Uterus (tissue), 4 donors: ENCODE results near the gene KLK2. TPM values are rescaled to one million over a fixed set of nuclear protein-coding genes. Genes with fewer than 3 reads are reported as not detected.

Source experiments
- DNase-seq, 2 donors: peaks; one replicate each; pipeline ENCODE4 v3.0.0-alpha.2; 2019 to 2020
- H3K27ac ChIP-seq, 2 donors: fragments of 200-600 bp; sonication (generic); 1 replicate in 1 of 2; 2 replicates in 1 of 2; pipeline ENCODE4 v1.5.1; 2016 to 2018
- H3K27me3 ChIP-seq, 2 donors: fragments of 200-600 bp; sonication (generic); one replicate each; pipeline ENCODE4 v1.5.1; 2018 to 2019; ENCODE audit warnings: control low read depth in 1 of 2
- H3K36me3 ChIP-seq, 2 donors: fragments of 200-600 bp; sonication (generic); one replicate each; pipeline ENCODE4 v1.5.1; 2019; ENCODE audit warnings: control low read depth in 1 of 2
- H3K4me1 ChIP-seq, 2 donors: fragments of 200-600 bp; sonication (generic); one replicate each; pipeline ENCODE4 v1.5.1; 2018 to 2019; ENCODE audit warnings: control low read depth in 1 of 2
- H3K4me3 ChIP-seq, 2 donors: fragments of 200-600 bp; sonication (generic); 1 replicate in 1 of 2; 2 replicates in 1 of 2; pipeline ENCODE4 v1.5.1; 2018 to 2019; ENCODE audit warnings: mild to moderate bottlenecking in 1 of 2
- H3K9me3 ChIP-seq, 2 donors: fragments of 200-600 bp; sonication (generic); one replicate each; pipeline ENCODE4 v1.5.1; 2019; ENCODE audit warnings: control low read depth in 1 of 2
- CTCF ChIP-seq, 4 experiments: fragments of 200-600 bp in 2 of 4; fragments of 450-650 bp in 2 of 4; sonication (generic) in 2 of 4; IDR thresholded peaks; one replicate each; pipeline ENCODE4 v1.5.1; 2016 to 2019; ENCODE audit warnings: antibody characterized with exemption in 4 of 4, mild to moderate bottlenecking in 2 of 4, moderate library complexity in 1 of 4
- POLR2A ChIP-seq, 2 donors: fragments of 450-650 bp; IDR thresholded peaks; one replicate each; pipeline ENCODE4 v1.6.1; 2016; ENCODE audit warnings: antibody characterized with exemption in 2 of 2, mild to moderate bottlenecking in 1 of 2, moderate library complexity in 1 of 2
- intact Hi-C: fragments of 100-400 bp; cut with DNase I; formaldehyde crosslinking; loops from one replicate; pipeline ENCODE4 v1.15.1; 2023; ENCODE audit warnings: low total_unique reads
- total RNA-seq, 4 donors: library from RNA; depleted of rRNA in 3 of 4; stranded (reverse); fragments of >200 nt in 3 of 4; gene quantifications; one replicate each; pipeline versions ENCODE4 v1.1.0 to v1.2.4, GENCODE V29; 2014 to 2023
- donor health status: DM: yes; HTN: yes; CAD: no.

Gene KLK2
- total RNA-seq, 4 donors from 2014 or later: 0.41 TPM; not detected in 3

- DNase-seq: no peak
- intact Hi-C loops: no loop called here
- Histone ChIP-seq H3K27ac (no peak overlapping the region), H3K27me3 (peaks cover 0 to 7% of the 10 kb centered on the region in 2 donors), H3K36me3 (no peaks in the 10 kb centered on the region), H3K9me3 (no peaks in the 10 kb centered on the region), H3K4me1 (no peaks in the 10 kb centered on the region), H3K4me3 (no peak overlapping the region)
- TF ChIP-seq POLR2A (IDR thresholded peaks at IDR 0.05) (no peak), CTCF (IDR thresholded peaks at IDR 0.05) (no peak)
Measured at GRCh38 chr19:50912102-50912599, 38.9 kb downstream of the KLK2 start.

- DNase-seq: no peak
- no peak overlapping the region for H3K27ac ChIP-seq
- no peaks in the 10 kb centered on the region for H3K9me3 ChIP-seq
- H3K4me1 ChIP-seq: no peaks in the 10 kb centered on the region
- H3K36me3 ChIP-seq: no peaks in the 10 kb centered on the region
- intact Hi-C loops: no loop called here
- H3K27me3 ChIP-seq: peaks cover 0 to 3% of the 10 kb centered on the region in 2 donors
- no peak for TF ChIP-seq CTCF (IDR thresholded peaks at IDR 0.05)
- peak in 1 of 2 donors; percentile 23 for TF ChIP-seq POLR2A (IDR thresholded peaks at IDR 0.05)
- no peak overlapping the region for H3K4me3 ChIP-seq
Measured at GRCh38 chr19:50912727-50913716, 39.8 kb downstream of the KLK2 start.

GRCh38 chr19:50916069-50916468 lies 42.8 kb downstream of the KLK2 start:
- Histone ChIP-seq H3K27ac (no peak overlapping the region), H3K27me3 (peaks cover 0 to 3% of the 10 kb centered on the region in 2 donors), H3K4me3 (no peak overlapping the region), H3K4me1 (no peaks in the 10 kb centered on the region), H3K9me3 (no peaks in the 10 kb centered on the region), H3K36me3 (no peaks in the 10 kb centered on the region)
- TF ChIP-seq POLR2A (IDR thresholded peaks at IDR 0.05) (no peak), CTCF (IDR thresholded peaks at IDR 0.05) (no peak)
- intact Hi-C loops: no loop called here
- no peak for DNase-seq

GRCh38 chr19:50921426-50922316 lies 48.4 kb downstream of the KLK2 start:
- no peaks in the 10 kb centered on the region for H3K9me3 ChIP-seq
- TF ChIP-seq CTCF (IDR thresholded peaks at IDR 0.05) (no peak), POLR2A (IDR thresholded peaks at IDR 0.05) (no peak)
- no peaks in the 10 kb centered on the region for H3K4me1 ChIP-seq
- H3K4me3 ChIP-seq: no peak overlapping the region
- H3K36me3 ChIP-seq: no peaks in the 10 kb centered on the region
- no peak for DNase-seq
- H3K27me3 ChIP-seq: no peaks in the 10 kb centered on the region
- intact Hi-C loops: no loop called here
- no peak overlapping the region for H3K27ac ChIP-seq
